22Rv1 (cell line): ENCODE data around the gene CACNA2D4.

ENCODE experiments used
- H3K27ac ChIP-seq: fragments of 450-650 bp; 2 replicates; pipeline ENCODE4 v1.5.1; 2017
- CTCF ChIP-seq: fragments of 450-650 bp; IDR thresholded peaks from 2 replicates; pipeline ENCODE4 v1.5.1; 2017; ENCODE audit warnings: mild to moderate bottlenecking
- ZFX ChIP-seq: fragments of 450-650 bp; IDR thresholded peaks from 2 replicates; pipeline ENCODE4 v1.6.1; 2017; ENCODE audit warnings: antibody characterized with exemption, borderline replicate concordance

CACNA2D4 gene

GRCh38 chr12:1808798-1809480 is 109.5 kb downstream of the CACNA2D4 start:
- TF ChIP-seq ZFX (no peak), CTCF (no peak)
- H3K27ac ChIP-seq: no peak overlapping the region

- no peak overlapping the region for H3K27ac ChIP-seq
Measured at GRCh38 chr12:1808036-1808797, 110.2 kb downstream of the CACNA2D4 start.

GRCh38 chr12:1807087-1807860 is 111.2 kb downstream of the CACNA2D4 start:
- TF ChIP-seq ZFX (no peak), CTCF (no peak)
- no peak overlapping the region for H3K27ac ChIP-seq

More at GRCh38 chr12:1808036-1808797, 110.2 kb downstream of the CACNA2D4 start:
- TF ChIP-seq CTCF: no peak
- TF ChIP-seq ZFX: no peak

GRCh38 chr12:1806301-1807086 is 112.0 kb downstream of the CACNA2D4 start:
- TF ChIP-seq ZFX (no peak), CTCF (no peak)
- no peak overlapping the region for H3K27ac ChIP-seq

- no peak for TF ChIP-seq ZFX
- TF ChIP-seq CTCF: no peak
- H3K27ac ChIP-seq: no peak overlapping the region
Measured at GRCh38 chr12:1805441-1806081, 112.9 kb downstream of the CACNA2D4 start.

GRCh38 chr12:1804545-1805332 is 113.7 kb downstream of the CACNA2D4 start:
- TF ChIP-seq ZFX (no peak), CTCF (no peak)
- no peak overlapping the region for H3K27ac ChIP-seq
